Stimulated activated CD4-positive, alpha-beta T cell treated with anti-CD3 and anti-CD28 coated beads, Interleukin-15, amount 100 ng/mL, for 1 hour (primary cell): Measurements from ENCODE around the gene USF3.
A peak's percentile ranks its signal among the peaks of the same experiment; 100 is the strongest.

Experiments
- DNase-seq, 2 donors: peaks; one replicate each; pipeline ENCODE4 v3.0.0-alpha.2; 2020; ENCODE audit warnings: low read depth in 1 of 2, low spot score in 1 of 2

Gene USF3

DNA sequence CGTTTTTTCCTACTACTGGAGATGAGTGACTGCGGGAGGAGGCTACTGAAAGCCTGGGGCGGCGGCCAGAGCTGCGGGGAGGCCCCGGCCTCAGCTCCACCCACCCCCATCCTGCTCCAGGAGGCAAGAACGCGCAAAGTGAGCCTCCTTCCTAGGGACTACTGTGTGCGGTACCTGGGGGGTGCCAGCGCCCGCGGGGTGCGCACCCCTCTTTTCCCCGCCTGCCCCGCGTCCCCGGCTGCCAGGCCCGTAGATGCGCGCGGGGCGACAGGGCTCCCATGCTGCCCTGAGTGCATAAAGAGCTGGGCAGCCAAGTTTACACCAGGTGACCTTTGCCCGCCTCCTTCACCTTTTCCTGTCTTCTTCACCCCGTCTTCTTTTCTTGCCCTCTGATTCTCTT is 2.5 kb upstream of the USF3 start:
- no peak for DNase-seq

DNA sequence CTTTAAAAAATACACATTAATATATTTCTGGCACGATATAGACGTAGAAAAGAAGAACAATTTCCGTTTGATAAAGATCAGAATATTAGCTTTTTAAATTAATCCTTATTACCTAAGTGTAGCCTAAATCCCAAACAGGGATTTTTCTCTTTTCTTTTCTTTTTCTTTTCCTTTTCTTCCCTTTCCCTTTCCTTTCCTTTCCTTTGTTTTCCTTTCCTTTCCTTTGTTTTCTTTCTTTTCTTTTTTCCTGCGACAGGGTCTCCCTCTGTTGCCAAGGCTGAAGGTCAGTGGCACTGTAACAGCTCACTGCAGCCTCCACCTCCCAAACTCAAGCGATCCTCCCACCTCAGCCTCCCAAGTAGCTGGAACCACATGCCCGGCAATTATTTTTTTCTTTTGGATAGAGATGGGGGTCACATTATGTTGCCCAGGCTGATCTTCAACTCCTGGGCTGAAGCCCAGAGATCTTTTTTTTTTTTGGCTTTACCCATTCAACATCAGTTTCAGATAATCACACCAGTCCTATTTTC is 1.8 kb upstream of the USF3 start:
- no peak for DNase-seq

GRCh38 chr3:113697500-113698090 is 1.2 kb upstream of the USF3 start:
- no peak for DNase-seq

DNA sequence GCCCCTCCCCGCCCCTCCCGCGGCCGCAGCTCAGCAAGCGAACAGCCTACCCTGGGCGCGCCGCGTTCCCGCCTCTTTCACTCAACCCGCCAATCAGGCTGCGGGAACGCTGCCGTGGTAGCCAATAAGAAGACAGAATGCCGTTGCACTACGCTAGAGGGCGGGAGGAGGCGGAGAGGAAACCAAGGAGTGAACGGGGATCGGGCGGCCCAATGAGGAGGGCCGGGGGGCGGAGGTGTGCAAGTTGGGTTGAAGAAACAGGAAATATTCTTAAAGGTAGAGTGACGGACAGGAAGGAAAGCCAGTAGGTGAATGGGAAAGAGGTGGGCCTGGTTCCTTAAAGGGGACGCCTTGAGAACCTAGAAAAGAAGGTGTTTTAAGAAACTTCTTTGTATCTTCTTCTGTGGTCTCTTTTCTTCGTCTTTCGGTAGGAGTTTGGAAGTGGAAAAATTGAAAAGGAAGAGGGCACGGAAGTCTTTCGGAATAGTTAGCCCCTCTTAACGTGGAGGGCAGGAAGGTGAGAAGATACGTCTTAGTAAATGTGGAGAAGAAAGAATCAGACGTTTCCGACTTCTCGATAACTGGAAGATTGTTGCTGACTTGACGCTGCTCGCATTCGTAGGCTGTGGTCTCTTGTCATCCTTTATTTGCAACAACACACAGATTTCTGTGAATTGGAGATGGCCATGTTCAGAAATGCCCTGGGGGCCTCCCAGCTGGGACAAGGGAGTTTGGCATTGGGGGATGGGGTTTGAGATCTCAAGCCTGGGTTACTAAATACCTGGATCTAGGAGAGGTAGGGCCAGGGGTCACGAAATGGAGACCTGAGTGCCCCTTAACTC is 437 bp upstream of the USF3 start:
- DNase-seq = peak; percentile 96 to 97

- no peak for DNase-seq
Measured at GRCh38 chr3:113695431-113695785, 1.0 kb downstream of the USF3 start.

DNA sequence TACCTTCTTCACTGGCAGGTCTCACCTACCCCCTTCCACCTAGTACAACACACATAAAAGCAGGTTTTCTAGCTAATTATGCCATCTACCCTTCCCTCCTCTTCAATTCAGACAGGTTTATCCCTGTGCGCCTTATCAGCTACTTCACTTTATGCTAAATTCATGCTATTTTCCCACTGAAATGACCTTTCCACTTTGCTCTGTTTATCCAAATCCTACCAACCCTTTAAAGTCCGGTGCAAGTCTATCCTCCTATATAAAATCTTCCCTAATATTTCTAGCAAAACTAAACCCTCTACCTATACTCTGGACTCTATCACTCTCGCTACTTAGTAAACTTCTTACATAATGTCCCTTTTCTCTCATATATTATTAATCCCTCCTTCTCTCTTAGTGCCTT is 6.0 kb downstream of the USF3 start:
- no peak for DNase-seq

DNA sequence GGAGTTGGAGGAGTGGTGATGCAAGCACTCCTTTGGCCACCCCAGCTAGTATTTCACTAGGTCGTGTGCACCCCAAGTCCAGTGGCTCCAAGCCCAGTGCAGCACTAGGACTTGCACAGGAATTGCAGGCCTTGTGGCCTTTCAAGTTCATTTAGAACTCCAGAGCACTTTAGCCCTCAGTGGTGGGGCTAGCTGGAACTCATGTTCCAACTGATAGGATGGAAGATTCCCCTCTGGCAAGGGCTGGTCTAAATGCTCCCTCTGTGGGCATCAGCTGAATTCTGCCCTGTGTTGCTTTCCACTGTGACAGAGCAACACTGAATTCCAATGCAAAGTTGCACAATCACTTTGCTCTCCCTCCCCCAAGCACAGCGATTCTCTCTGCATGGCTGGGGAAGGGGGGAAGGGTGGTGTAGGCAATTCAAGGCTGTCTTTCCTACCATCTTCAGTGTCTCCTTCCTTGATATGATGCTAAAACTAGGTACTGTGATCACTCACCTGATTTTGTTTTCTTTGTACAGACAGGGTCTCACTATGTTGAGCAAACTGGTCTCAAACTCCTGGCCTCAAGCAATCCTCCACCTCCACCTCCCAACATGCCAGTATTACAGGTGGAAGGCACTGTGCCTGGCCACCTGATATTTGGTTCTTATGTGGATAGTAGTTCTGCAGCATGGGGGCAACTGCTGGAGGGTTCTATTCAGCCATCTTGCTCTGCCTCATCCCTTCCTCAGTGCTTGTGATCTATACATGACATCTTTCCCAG is 10.3 kb downstream of the USF3 start:
- no peak for DNase-seq

- DNase-seq = no peak
Measured at GRCh38 chr3:113685124-113685523, 11.3 kb downstream of the USF3 start.

- no peak for DNase-seq
Measured at GRCh38 chr3:113684271-113684819, 12.1 kb downstream of the USF3 start.

DNA sequence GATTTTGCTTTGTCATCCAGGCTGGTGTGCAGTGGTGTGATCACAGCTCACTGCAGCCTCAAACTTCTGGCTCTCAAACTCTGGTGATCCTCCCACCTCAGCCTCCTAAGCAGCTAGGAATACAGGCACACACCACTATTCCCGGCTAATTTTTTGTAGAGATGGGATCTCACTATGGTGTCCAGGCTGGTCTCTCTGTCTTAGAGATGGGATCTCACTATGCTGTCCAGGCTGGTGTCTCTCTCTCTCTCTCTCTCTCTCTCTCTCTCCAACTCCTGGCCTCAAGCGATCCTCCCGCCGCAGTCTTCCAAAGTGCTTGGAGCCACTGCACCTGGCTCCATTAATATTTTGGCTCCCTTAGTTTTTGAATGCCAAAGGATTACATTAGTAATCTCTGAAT is 17.7 kb downstream of the USF3 start:
- DNase-seq = no peak

- no peak for DNase-seq
Measured at GRCh38 chr3:113677737-113678136, 18.7 kb downstream of the USF3 start.

GRCh38 chr3:113676261-113676660 is 20.2 kb downstream of the USF3 start:
- no peak for DNase-seq

DNA sequence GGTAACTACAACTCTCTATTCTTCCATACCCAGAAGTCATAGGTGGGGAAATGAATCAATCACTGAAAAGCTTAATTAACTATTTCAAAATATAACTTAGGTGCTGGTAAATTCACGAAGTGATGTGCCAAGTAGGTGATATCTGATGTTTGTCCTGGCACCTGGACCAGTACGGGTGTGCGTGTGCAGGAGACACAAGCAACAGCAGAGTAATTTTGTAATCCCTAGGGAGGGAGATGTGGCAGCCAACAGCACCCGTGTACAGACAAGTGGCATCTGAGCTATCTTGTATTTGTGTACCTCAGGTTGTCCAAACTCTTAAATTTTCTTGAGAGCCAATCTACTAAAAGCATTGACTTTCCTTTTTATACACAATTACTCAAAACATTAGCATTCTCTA is 22.8 kb downstream of the USF3 start:
- DNase-seq = no peak

DNA sequence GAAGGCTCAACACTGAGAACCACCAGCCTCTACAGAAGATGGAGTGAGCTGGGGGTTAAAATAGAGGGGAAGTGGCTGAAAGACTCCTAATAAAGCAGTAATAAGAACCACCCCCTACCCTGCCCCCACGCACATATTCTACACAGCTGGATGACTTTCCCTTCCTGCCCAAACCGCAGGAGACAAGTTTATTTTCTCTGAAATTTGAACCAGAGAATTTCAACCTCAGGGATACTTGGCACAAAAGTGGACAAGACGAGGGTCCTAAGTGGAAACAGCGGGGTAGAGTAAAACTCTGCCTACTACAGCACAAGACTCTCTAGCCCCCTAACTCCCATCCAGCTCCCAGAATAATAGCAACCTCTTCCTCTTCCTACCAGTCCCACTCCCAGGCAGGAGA is 28.4 kb downstream of the USF3 start:
- DNase-seq = no peak

GRCh38 chr3:113664523-113665094 is 31.8 kb downstream of the USF3 start:
- DNase-seq = no peak

DNA sequence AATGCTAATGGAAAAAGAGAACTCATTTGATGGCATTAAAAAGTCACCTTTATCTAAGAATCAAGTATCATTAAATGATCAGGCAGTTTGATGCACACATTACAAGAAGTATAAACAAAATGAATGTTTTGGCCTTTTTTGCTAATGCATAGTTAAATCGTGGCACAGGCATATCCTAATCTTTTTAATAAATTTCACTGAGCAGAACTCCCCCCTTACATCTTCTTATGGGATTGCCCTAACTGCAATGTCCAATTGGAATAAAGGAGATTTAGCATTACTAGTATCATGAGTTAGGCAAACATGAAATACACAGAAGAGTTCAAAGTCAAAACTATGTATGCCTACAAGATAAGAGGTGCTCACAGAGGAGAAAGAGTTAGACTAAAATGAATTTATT is 32.7 kb downstream of the USF3 start:
- DNase-seq = no peak

DNA sequence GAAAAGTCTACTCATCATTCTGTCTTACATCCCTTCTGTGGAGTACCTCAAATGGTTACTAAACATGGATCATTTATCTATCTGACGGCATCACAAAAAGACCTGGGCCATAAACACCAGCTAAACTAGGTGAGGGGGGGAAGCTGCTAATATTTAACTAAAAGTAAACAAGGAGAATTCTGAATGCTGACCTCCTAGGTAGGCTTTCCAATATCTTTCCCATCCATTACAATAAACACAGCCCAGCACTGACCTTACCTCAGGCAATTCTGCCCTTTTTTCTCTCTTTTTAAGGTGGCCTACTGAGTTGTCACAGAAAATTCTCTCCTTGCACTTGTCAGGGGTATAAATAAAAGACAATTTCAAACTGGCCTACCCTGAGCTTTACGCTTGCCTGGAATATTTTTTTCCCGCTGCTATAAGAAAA is 33.1 kb downstream of the USF3 start:
- no peak for DNase-seq

DNA sequence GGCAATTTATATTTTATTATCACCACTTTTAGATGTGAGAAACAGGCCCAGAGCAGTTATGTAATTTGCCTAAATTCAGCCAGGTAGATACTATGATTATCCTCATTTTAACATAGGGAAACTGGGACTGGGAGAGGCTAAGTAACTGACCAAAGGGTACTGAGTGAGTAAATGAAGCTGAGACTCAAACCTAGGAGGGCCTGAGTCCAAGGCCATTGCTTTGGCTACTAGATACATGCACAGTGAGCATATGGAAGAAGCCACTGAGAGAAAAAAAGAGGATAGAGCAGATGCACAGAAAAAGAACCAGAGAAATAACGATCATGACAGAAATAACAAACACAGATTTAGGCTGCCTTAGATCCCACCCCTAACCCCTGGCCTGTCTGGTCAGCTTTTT is 33.6 kb downstream of the USF3 start:
- no peak for DNase-seq

DNA sequence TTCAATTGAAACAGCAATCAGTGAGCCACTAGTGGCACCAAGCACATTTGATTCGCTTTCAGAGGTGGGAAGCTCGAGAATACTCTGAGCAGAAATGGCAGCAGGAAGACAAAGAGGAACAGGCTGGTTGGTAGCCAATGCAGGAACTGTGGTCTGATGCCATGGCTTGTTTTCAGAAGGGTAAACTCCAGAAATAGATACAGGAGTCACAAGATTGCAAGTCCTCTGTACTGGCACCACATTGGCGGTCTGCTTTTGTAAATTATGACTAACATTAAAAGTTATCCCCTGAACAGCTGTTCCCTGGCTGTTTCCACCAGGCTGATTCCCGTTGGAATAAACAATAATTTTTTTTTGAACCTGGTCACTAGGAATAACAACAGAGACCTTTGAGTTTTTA is 35.5 kb downstream of the USF3 start:
- no peak for DNase-seq

DNA sequence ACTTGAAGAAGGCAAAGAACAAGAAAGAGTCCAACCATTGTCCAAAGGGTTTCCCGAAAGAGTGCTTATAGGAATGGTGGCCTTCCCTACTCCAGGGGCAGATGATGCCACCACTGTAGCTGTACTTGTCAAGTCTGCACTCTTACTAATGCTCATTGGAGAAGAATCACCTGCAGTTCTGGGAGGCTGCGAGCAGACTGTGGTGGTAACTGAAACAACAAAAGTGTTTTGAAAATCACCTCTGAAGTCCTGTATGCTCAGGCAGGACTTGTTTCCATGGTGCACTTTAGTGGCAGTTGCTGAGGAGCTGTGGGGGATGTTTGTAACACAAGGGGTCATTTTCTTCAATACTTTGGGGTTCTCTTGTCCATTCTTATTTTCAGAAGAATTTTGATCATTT is 36.0 kb downstream of the USF3 start:
- no peak for DNase-seq

GRCh38 chr3:113659996-113660395 is 36.4 kb downstream of the USF3 start:
- no peak for DNase-seq
